Measurements from ENCODE around the gene EZR.

EZR gene

GRCh38 chr6:158737082-158737709 is 82.0 kb downstream of the EZR start:
- DNase-seq (ENCODE audit: low read depth in 2 of 3, low spot score in 1 of 3) = no peak

GRCh38 chr6:158735009-158735408 is 84.2 kb downstream of the EZR start:
- no peak for DNase-seq (ENCODE audit: low read depth in 2 of 3, low spot score in 1 of 3)

- no peak for DNase-seq (ENCODE audit: low read depth in 2 of 3, low spot score in 1 of 3)
Measured at GRCh38 chr6:158730541-158730907, 88.6 kb downstream of the EZR start.

GRCh38 chr6:158729906-158730540 is 89.1 kb downstream of the EZR start:
- no peak for DNase-seq (ENCODE audit: low read depth in 2 of 3, low spot score in 1 of 3)

- no peak for DNase-seq (ENCODE audit: low read depth in 2 of 3, low spot score in 1 of 3)
Measured at GRCh38 chr6:158725704-158726103, 93.5 kb downstream of the EZR start.

- DNase-seq (ENCODE audit: low read depth in 2 of 3, low spot score in 1 of 3) = no peak
Measured at GRCh38 chr6:158722176-158722729, 96.9 kb downstream of the EZR start.

- no peak for DNase-seq (ENCODE audit: low read depth in 2 of 3, low spot score in 1 of 3)
Measured at GRCh38 chr6:158718461-158719046, 100.6 kb downstream of the EZR start.

GRCh38 chr6:158717341-158718330 is 101.5 kb downstream of the EZR start:
- DNase-seq (ENCODE audit: low read depth in 2 of 3, low spot score in 1 of 3) = no peak

All from stimulated activated CD4-positive, alpha-beta T cell treated with anti-CD3 and anti-CD28 coated beads, Interleukin-12 subunit alpha, Interleukin-12 subunit beta, amount 100 ng/mL, for 48 hours (primary cell).